ENCODE results near the gene BCAP29.

Gene BCAP29

DNA sequence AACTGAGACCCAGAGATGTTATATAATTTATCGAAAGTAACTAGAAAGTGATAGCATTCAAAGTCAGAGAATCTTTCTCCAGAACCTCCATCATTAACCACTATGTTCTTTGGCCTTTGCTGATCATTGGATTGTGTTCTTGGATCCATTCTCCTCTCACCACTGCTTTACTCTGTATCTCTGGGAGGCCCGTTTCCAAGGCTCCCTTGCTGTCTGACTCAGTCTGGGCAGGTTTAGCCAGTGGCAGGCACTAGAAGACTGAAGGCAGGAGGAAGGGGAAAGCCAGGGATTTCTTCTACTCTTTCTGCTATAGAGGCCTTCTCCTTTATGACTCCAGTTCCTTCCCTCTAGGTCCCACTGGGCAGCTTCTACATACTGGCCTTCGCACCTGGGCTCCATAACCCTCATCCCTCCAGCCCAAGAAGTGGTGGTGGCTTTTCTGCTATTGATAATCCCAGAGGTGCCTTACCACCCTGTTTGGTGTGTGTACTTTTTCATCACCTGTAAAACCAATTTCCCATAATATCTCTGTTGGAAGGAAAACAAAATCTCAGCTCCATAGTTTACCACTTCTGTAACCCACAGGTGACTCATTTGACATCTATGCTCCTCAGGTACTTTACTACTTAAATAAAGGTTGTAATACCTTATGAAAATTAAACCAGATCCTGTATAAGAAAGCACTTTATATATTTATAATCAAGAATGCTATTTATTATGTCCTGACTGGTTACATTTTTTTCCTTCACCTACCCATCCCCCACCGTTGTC is 36.0 kb downstream of the BCAP29 start:
- TF ChIP-seq, protein P1, sequence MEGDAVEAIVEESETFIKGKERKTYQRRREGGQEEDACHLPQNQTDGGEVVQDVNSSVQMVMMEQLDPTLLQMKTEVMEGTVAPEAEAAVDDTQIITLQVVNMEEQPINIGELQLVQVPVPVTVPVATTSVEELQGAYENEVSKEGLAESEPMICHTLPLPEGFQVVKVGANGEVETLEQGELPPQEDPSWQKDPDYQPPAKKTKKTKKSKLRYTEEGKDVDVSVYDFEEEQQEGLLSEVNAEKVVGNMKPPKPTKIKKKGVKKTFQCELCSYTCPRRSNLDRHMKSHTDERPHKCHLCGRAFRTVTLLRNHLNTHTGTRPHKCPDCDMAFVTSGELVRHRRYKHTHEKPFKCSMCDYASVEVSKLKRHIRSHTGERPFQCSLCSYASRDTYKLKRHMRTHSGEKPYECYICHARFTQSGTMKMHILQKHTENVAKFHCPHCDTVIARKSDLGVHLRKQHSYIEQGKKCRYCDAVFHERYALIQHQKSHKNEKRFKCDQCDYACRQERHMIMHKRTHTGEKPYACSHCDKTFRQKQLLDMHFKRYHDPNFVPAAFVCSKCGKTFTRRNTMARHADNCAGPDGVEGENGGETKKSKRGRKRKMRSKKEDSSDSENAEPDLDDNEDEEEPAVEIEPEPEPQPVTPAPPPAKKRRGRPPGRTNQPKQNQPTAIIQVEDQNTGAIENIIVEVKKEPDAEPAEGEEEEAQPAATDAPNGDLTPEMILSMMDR (IDR thresholded peaks at IDR 0.05; ENCODE audit: low read depth, low read length, missing control alignments): no peak
- no peak overlapping the region for H3K4me3 ChIP-seq (replicated peaks; ENCODE audit: low read depth, low read length)
- DNase-seq (ENCODE audit: extremely low read depth, low read depth): no peak

GRCh38 chr7:107622429-107622828 is 42.4 kb downstream of the BCAP29 start:
- TF ChIP-seq, protein P1 (IDR thresholded peaks at IDR 0.05; ENCODE audit: low read depth, low read length, missing control alignments): no peak
- H3K4me3 ChIP-seq (replicated peaks; ENCODE audit: low read depth, low read length): no peak overlapping the region
- DNase-seq (ENCODE audit: extremely low read depth, low read depth): peak; percentile 33

DNA sequence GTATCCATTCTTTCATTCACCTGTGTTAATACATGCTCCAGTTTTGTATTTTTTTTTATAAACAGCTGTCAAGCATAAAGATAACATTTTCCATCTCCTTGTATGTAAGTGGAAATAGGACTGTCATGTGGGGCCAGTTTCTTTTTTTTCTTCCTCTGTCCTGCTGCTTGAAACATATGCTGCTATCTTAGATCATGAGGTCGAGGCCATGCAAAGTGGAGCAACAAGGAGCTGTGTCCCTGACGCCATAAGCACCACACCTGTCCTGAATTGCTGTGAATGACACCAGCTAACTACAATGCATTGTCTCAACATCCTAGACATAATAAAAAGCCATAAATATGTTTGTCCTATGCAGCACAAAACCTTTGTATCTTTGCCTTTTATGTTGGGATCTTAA is 42.8 kb downstream of the BCAP29 start:
- TF ChIP-seq, protein P1 (IDR thresholded peaks at IDR 0.05; ENCODE audit: low read depth, low read length, missing control alignments): no peak
- no peak for DNase-seq (ENCODE audit: extremely low read depth, low read depth)
- no peak overlapping the region for H3K4me3 ChIP-seq (replicated peaks; ENCODE audit: low read depth, low read length)

DNA sequence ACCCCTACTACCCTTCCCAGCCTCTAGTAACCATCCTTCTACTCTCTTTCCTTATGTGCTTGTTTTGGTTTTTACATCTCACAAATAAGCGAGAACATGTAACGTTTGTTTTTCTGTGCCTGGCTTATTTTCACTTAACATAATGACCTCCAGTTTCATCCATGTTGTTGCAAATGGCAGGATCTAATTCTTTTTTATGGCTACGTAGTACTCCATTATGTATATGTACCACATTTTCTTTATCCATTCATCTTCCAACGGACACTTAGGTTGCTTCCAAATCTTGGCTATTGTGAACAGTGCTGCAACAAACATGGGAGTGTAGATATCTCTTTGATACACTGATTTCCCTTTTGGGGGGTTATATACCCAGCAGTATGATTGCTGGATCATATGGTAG is 47.0 kb downstream of the BCAP29 start:
- DNase-seq (ENCODE audit: extremely low read depth, low read depth): no peak
- H3K4me3 ChIP-seq (replicated peaks; ENCODE audit: low read depth, low read length): no peak overlapping the region
- TF ChIP-seq, protein P1 (IDR thresholded peaks at IDR 0.05; ENCODE audit: low read depth, low read length, missing control alignments): no peak

GRCh38 chr7:107628461-107629064 is 48.5 kb downstream of the BCAP29 start:
- H3K4me3 ChIP-seq (replicated peaks; ENCODE audit: low read depth, low read length): no peak overlapping the region
- TF ChIP-seq, protein P1 (IDR thresholded peaks at IDR 0.05; ENCODE audit: low read depth, low read length, missing control alignments): no peak
- no peak for DNase-seq (ENCODE audit: extremely low read depth, low read depth)

DNA sequence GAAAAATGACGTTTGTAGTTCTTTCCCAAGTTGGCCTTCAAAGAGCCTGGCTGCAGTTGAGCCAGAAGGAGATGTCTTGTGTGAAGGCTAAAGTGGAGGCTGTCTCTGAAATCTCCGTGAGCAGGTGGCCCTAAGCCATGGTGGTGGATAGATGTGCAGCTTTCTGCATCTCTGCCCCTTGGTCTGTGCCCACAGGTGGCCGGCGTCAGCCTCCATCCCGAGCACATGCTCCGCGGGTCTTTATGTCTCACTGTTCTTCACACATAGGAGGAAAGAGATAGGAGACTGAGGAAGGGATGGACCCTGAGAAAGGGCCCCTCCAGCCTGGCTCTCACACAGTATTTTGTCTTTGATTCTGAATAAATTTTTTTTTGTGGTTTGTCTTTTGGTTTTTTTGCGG is 50.3 kb downstream of the BCAP29 start:
- TF ChIP-seq, protein P1 (IDR thresholded peaks at IDR 0.05; ENCODE audit: low read depth, low read length, missing control alignments): no peak
- no peak for DNase-seq (ENCODE audit: extremely low read depth, low read depth)
- no peak overlapping the region for H3K4me3 ChIP-seq (replicated peaks; ENCODE audit: low read depth, low read length)

Measured in HFF-Myc (cell line).